Activated naive CD4-positive, alpha-beta T cell treated with anti-CD3 and anti-CD28 coated beads, Interleukin-2, amount 10 ng/mL, durations not matched to agents 5 hours and 36 hours (primary cell): ENCODE data around the gene FBXL16. TPM values are rescaled to one million over a fixed set of nuclear protein-coding genes. Genes with fewer than 3 reads are reported as not detected.

Experiments
- total RNA-seq, 2 experiments: library from RNA; stranded (reverse); gene quantifications; one replicate each; pipeline ENCODE4 v1.2.3, GENCODE V29; 2021

The FBXL16 gene
- total RNA-seq, 2 experiments from 2014 or later = 21.2 to 21.5 TPM

Other genes starting within 250 kb of the FBXL16 start
- 10 to 100 TPM; 71.0 to 71.8 TPM for gene CAPN15, start 178.1 kb downstream of the FBXL16 start, total RNA-seq
- gene PRR35, start 145.4 kb downstream of the FBXL16 start, total RNA-seq = not detected
- gene NHLRC4, start 138.8 kb downstream of the FBXL16 start, total RNA-seq = 1 to 10 TPM; 4.6 to 4.7 TPM
- 10 to 100 TPM; 32.9 to 36.8 TPM for gene PIGQ, start 135.8 kb downstream of the FBXL16 start, total RNA-seq
- gene RAB40C, start 115.7 kb downstream of the FBXL16 start, total RNA-seq = 10 to 100 TPM; 12.7 to 14.1 TPM
- gene WFIKKN1, start 74.8 kb downstream of the FBXL16 start, total RNA-seq = under 1 TPM; 0.33 to 0.36 TPM
- 10 to 100 TPM; 70.0 to 70.7 TPM for gene METTL26, start 69.5 kb downstream of the FBXL16 start, total RNA-seq
- 10 to 100 TPM; 28.9 to 31.2 TPM for gene MCRIP2, start 64.0 kb downstream of the FBXL16 start, total RNA-seq
- 10 to 100 TPM; 63.2 to 67.3 TPM for gene WDR90, start 56.4 kb downstream of the FBXL16 start, total RNA-seq
- 100 to 1,000 TPM; 126 to 134 TPM for gene RHOT2, start 37.7 kb downstream of the FBXL16 start, total RNA-seq
- 1 to 10 TPM; 1.3 to 1.6 TPM for gene RHBDL1, start 30.1 kb downstream of the FBXL16 start, total RNA-seq
- gene STUB1, start 25.4 kb downstream of the FBXL16 start, total RNA-seq = 10 to 100 TPM; 61.4 to 61.7 TPM
- 10 to 100 TPM; 30.3 to 31.4 TPM for gene JMJD8, start 21.5 kb downstream of the FBXL16 start, total RNA-seq
- gene WDR24, start 15.4 kb downstream of the FBXL16 start, total RNA-seq = 10 to 100 TPM; 15.2 to 16.1 TPM
- gene METRN, start 9.3 kb upstream of the FBXL16 start, total RNA-seq = 1 to 10 TPM; 5.5 TPM
- gene ANTKMT, start 15.3 kb upstream of the FBXL16 start, total RNA-seq = 10 to 100 TPM in 1 of 2 experiments, 1 to 10 TPM in 1; 9.7 to 10.8 TPM
- 1 to 10 TPM; 1.6 to 2.1 TPM for gene CCDC78, start 20.6 kb upstream of the FBXL16 start, total RNA-seq
- gene HAGHL, start 21.3 kb upstream of the FBXL16 start, total RNA-seq = 1 to 10 TPM; 5.2 to 7.6 TPM
- 10 to 100 TPM; 30.8 to 33.1 TPM for gene CIAO3, start 35.2 kb upstream of the FBXL16 start, total RNA-seq
- not detected for gene MSLN, start 54.9 kb upstream of the FBXL16 start, total RNA-seq
- 10 to 100 TPM; 22.2 to 23.1 TPM for gene RPUSD1, start 82.6 kb upstream of the FBXL16 start, total RNA-seq
- 10 to 100 TPM; 67.0 to 72.2 TPM for gene CHTF18, start 82.8 kb upstream of the FBXL16 start, total RNA-seq
- not detected for gene GNG13, start 94.9 kb upstream of the FBXL16 start, total RNA-seq